GM18526 (cell line): ENCODE data around the gene ABHD17A.

Experiments
- POLR2A ChIP-seq: IDR thresholded peaks from 3 replicates; pipeline ENCODE4 v1.6.1; 2011; ENCODE audit not compliant: insufficient read length; ENCODE audit errors: extremely low read depth

The ABHD17A gene

DNA sequence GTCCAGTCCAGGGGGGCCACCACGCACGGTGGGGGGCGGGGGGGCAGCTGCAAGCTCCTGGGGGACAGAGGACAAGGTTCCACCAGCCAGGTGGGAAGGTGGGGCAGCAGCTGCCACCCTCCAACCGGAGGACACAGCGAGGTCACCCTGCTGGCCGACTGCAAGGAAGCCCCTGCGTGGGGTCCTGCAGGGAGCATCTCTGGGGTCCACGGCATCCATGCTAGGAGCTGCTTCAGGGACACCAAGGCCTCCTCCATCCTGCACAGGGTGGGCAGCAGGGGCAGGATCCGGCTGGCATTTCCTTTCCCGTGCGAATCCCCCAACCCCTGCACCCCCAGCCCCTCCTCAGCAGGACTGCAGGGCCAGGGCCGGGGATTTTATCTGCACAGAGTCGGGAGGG is 13.7 kb downstream of the ABHD17A start:
- no peak for TF ChIP-seq POLR2A

DNA sequence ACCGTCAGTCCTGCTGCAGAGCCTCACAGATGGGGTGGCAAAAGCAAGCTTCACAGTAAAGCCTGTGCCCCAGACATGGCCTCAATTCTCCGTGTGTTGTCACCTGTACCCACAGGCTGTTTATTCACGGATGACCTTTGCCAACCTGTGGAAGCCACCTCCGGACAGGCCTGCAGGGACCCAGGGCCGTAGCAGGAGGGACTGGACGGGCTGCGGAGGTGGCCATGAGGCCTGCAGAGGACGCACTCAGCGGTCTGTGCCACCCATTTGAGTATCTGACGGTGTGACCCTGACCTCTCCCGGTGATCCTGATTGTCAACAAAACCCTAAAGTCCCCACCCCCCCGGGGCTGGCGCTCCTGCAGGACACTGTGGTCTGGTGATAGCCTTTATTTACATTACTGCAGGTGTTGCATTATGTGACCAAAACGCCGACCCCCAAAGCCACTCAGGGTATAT is 14.1 kb downstream of the ABHD17A start:
- TF ChIP-seq POLR2A: no peak

DNA sequence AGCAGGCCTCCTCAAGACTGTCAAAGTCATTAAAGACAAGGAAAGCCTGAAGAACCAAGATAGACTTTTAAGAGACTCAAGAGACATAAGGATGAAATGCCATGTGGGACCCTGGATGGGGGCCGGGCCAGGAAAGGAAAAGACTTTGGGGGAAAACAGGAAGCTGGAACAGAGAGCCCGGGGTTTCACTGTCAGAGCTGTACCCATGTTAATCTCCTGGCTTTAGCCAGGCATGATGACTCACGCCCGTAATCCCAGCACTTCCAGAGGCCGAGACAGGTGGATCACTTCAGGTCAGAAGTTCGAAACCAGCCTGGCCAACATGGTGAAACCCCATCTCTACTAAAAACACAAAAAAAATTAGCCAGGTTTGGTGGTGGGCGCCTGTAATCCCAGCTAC is 16.3 kb downstream of the ABHD17A start:
- no peak for TF ChIP-seq POLR2A

DNA sequence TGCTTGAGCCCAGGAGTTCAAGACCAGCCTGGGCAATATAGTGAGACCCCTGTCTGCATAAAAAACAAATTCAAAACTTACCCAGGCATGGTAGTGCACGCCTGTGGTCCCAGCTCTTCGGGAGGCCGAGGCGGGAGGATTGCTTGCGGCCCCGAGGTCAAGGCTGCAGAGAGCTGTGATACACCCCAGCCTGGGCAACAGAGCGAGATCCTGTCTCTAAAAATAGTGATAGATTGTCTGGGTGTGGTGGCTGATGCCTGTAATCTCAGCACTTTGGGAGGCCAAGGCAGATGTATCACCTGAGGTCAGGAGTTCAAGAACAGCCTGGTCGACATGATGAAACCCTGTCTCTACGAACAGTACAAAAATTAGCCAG is 18.0 kb downstream of the ABHD17A start:
- no peak for TF ChIP-seq POLR2A

DNA sequence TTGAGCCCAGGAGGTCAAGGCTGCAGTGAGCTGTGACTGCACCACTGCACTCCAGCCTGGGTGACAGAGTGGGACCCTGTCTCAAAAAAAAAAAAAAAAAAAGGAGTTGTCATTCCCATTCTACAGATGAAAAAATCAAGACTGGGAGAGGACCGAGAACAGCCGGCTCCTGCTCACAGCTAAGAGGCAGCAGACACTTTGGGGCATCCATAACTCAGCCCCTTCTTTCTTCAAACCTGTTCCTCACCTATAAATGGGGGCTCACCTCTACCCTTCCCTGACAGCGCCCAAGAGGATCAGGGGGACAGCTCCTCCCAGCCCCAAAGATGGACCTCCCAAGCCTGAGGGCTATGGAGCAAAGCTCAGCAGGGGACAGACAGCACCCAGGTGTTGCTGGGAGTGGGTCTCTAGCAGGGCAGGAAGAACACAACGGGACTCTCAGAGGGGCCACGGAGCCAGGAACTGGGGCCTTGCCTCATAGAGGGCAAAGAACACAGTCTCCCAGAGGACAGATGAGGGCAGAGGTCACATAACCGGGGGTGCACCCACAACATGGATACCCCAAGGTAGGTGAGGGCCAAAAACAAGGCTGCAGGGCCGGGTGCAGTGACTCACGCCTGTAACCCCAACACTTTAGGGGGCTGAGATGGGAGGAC is 18.5 kb downstream of the ABHD17A start:
- no peak for TF ChIP-seq POLR2A

- TF ChIP-seq POLR2A: no peak
Measured at GRCh38 chr19:1865172-1866010, 19.9 kb downstream of the ABHD17A start.

GRCh38 chr19:1864480-1865171 is 20.7 kb downstream of the ABHD17A start:
- peak; percentile 41 for TF ChIP-seq POLR2A

DNA sequence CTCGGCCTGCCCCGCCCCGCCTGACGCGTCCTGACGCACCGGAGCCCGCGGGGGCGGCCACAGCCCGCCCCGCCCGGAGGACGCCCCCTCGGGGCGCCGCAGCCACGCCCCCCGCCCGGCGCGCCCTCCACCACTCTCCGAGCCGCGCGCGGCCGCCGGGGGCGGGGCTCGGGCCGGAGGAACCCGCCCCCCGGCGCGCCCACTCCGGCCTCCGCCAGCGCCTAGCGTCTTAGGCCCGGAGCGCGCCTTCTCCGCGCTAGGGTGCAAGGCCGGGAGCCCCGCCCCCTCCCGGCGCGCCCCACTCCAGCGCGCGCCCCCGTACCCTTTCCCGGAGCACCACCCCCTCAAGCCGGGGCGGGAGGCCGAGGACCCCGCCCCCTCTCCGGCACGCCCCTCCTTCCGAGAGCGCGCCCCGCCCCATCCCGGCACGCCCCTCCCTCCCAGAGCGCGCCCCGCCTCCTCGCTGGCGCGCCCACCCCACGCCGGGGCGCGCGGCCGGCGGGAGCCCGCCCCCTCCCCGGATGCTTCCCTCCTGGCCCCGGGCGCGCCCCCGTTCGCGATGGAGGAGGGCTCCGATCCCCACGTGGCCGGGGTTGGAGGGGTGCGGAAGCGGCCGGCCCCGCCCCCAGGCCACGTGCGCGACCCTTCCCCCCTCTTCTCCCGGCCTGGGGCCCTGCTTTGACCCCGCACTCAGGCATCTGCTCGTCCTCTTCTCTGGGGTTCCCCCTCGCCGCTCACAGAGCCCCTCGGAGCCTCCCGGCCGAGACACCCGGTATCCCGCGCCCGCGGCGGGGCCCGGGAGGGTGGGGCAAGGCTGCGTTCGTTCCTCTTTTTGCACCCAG is 21.4 kb downstream of the ABHD17A start:
- TF ChIP-seq POLR2A: no peak

- TF ChIP-seq POLR2A: peak; percentile 59
Measured at GRCh38 chr19:1863328-1863637, 22.0 kb downstream of the ABHD17A start, which contains the start of gene KLF16. Gene KLF16 (minus strand): TSS chr19:1863579. CDS start chr19:1863497, 82 bp downstream.

- TF ChIP-seq POLR2A: no peak
Measured at GRCh38 chr19:1862424-1863327, 22.6 kb downstream of the ABHD17A start.

DNA sequence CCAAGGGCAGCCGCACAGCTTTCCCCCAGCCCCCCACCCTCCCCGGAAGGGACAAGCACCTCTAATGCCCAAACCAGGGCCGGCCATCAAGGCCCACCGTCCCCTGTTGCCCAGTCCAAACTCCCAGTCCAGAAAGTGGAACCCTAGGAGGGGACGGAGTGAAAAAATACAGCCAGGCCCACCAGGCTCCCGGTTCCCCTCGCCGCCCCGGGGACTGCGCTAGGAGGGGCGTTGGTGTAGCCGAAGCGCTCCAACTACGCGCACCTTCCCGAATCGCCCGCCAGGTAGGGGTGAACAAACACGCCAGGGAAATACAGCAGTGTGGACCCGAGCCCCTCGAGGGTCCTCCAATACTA is 23.2 kb downstream of the ABHD17A start:
- TF ChIP-seq POLR2A: no peak

DNA sequence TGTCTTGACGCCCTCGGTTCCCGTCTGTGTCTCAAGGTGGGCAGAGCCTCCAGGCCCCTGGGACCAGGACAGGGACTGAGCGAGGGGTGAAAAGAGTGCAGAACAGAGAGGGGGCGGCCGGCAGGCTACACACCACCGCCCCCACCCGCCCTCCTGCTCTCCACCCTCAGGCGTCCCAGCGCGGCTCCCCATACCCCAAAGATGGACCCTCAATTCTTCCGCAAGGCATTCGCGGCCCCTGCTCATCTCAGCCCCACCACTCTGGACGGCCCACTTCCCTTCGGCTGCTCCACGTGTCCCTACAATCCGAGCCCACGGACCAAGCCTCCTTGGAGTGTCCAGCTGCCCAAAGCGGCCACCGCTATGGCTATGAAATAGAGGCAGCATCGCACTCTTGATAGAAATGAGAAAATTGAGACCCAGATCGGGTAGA is 23.7 kb downstream of the ABHD17A start:
- no peak for TF ChIP-seq POLR2A

DNA sequence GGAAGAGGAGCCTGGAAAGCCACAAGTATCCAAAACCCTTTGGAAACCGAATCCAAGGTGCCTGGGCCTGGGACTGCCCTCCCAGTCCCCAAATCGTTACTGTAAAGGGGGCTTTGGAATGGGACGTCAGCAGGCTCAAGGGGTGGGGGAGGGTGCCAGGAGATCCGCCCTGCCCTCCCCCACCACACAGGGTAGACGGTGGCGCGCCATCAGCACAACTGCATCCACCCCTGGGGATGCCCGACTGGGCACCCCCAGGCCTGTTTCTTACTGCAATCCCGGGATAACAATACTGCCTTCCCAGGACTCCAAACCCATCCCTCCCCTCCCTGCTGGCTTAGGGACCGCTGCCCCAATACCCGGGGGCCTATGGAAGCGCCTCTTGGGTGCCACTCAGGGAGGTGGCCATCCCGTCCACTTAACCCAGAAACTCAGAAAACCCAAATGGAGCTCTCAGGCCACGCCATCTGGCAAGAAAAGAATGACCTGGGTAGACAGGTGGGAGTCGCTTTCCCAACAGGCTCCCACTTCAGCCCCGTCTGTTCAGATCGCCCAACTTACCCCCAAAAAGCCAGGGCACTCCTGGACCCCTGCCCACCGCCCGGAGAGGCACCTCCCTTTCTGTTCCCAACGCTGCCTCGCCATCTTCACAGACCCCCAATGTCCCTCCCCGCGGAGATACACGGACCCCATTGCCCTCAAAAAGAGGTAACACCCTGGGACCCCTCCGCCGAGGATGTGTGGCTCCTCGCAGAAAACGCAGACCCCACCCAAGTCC is 24.3 kb downstream of the ABHD17A start:
- no peak for TF ChIP-seq POLR2A
